Chondrocyte (in vitro differentiated cells): ENCODE measurements around the gene TMEM219. TPM values are rescaled to one million over a fixed set of nuclear protein-coding genes. Genes with fewer than 3 reads are reported as not detected.

Source experiments
- DNase-seq: peaks from one replicate; pipeline ENCODE4 v3.0.0; 2021; ENCODE audit warnings: mixed read lengths, low spot score
- H3K27ac Mint-ChIP-seq: one replicate; pipeline ENCODE4 v1.8.0; 2021; ENCODE audit warnings: mild to moderate bottlenecking, moderate library complexity, mixed read lengths; ENCODE audit not compliant: unreplicated experiment
- H3K27me3 Mint-ChIP-seq: 2 replicates; pipeline ENCODE4 v1.8.0; 2021; ENCODE audit warnings: low read depth, mixed read lengths
- H3K36me3 Mint-ChIP-seq: 2 replicates; pipeline ENCODE4 v1.8.0; 2021; ENCODE audit warnings: low read depth, mixed read lengths
- H3K4me1 Mint-ChIP-seq: 2 replicates; pipeline ENCODE4 v1.8.0; 2021; ENCODE audit warnings: low read depth, mild to moderate bottlenecking, mixed read lengths
- H3K4me3 Mint-ChIP-seq: one replicate; pipeline ENCODE4 v1.8.0; 2021; ENCODE audit warnings: mild to moderate bottlenecking, moderate library complexity, mixed read lengths; ENCODE audit not compliant: unreplicated experiment
- H3K9me3 Mint-ChIP-seq: 2 replicates; pipeline ENCODE4 v1.8.0; 2021; ENCODE audit warnings: low read depth, mixed read lengths
- CTCF ChIP-seq: fragments of 200-600 bp; sonication (generic); IDR thresholded peaks from 2 replicates; pipeline ENCODE4 v1.5.0; 2021; ENCODE audit warnings: antibody characterized with exemption, mild to moderate bottlenecking, moderate library complexity
- total RNA-seq: library from RNA; stranded (reverse); gene quantifications from 3 replicates; pipeline ENCODE4 v1.2.1, GENCODE V29; 2021

Gene TMEM219
- total RNA-seq, 1 donor from 2014 or later, result 122 TPM

- peaks cover 3% of the 10 kb centered on the region for H3K27me3 Mint-ChIP-seq
- H3K36me3 Mint-ChIP-seq, result no peaks in the 10 kb centered on the region
- peaks cover 5% of the 10 kb centered on the region for H3K4me1 Mint-ChIP-seq
- no peak overlapping the region for H3K4me3 Mint-ChIP-seq
- no peaks in the 10 kb centered on the region for H3K9me3 Mint-ChIP-seq
- DNase-seq, result no peak
- no peak overlapping the region for H3K27ac Mint-ChIP-seq
- TF ChIP-seq CTCF, result no peak
These were observed 56.9 kb downstream of the TMEM219 start for GRCh38 chr16:30018731-30019158.

Other genes with a start within 250 kb of the TMEM219 start
- gene C16orf54, start 216.1 kb upstream of the TMEM219 start, total RNA-seq, result not detected in 3 replicates
- gene ZG16, start 183.8 kb upstream of the TMEM219 start, total RNA-seq, result not detected in 3 replicates
- gene KIF22, start 171.3 kb upstream of the TMEM219 start, total RNA-seq, result 13.5 to 24.3 TPM (median 14.1 TPM) in 3 replicates
- gene MAZ, start 155.6 kb upstream of the TMEM219 start, total RNA-seq, result 318 to 359 TPM (median 358 TPM) in 3 replicates
- 5.2 to 9.1 TPM (median 6.1 TPM) in 3 replicates for gene PRRT2, start 149.9 kb upstream of the TMEM219 start, total RNA-seq
- 22.3 to 40.2 TPM (median 23.0 TPM) in 3 replicates for gene PAGR1, start 145.9 kb upstream of the TMEM219 start, total RNA-seq
- gene MVP, start 141.6 kb upstream of the TMEM219 start, total RNA-seq, result 101 to 132 TPM (median 106 TPM) in 3 replicates
- gene CDIPT, start 98.9 kb upstream of the TMEM219 start, total RNA-seq, result 73.5 to 79.7 TPM (median 78.3 TPM) in 3 replicates
- gene SEZ6L2, start 62.5 kb upstream of the TMEM219 start, total RNA-seq, result 10.9 to 17.0 TPM (median 16.3 TPM) in 3 replicates
- gene ASPHD1, start 61.6 kb upstream of the TMEM219 start, total RNA-seq, result 2.4 to 3.2 TPM (median 2.9 TPM) in 3 replicates
- 19.3 to 21.1 TPM (median 20.3 TPM) in 3 replicates for gene KCTD13, start 35.9 kb upstream of the TMEM219 start, total RNA-seq
- 50.0 to 56.6 TPM (median 50.1 TPM) in 3 replicates for gene TAOK2, start 11.8 kb downstream of the TMEM219 start, total RNA-seq
- gene HIRIP3, start 33.5 kb downstream of the TMEM219 start, total RNA-seq, result 8.4 to 14.0 TPM (median 9.9 TPM) in 3 replicates
- gene INO80E, start 34.2 kb downstream of the TMEM219 start, total RNA-seq, result 57.1 to 68.5 TPM (median 64.6 TPM) in 3 replicates
- 0.15 to 0.29 TPM in 2 of 3 replicates, not detected in the other for gene DOC2A, start 48.9 kb downstream of the TMEM219 start, total RNA-seq
- not detected in 3 replicates for gene C16orf92, start 61.1 kb downstream of the TMEM219 start, total RNA-seq
- 0.28 to 0.77 TPM (median 0.44 TPM) in 3 replicates for gene TLCD3B, start 69.2 kb downstream of the TMEM219 start, total RNA-seq
- gene ALDOA, start 103.7 kb downstream of the TMEM219 start, total RNA-seq, result 865 to 1,101 TPM (median 1,094 TPM) in 3 replicates
- gene PPP4C, start 113.9 kb downstream of the TMEM219 start, total RNA-seq, result 81.0 to 90.3 TPM (median 84.7 TPM) in 3 replicates
- gene TBX6, start 129.8 kb downstream of the TMEM219 start, total RNA-seq, result 0.34 to 0.59 TPM (median 0.55 TPM) in 3 replicates
- 23.3 to 31.9 TPM (median 28.1 TPM) in 3 replicates for gene YPEL3, start 134.1 kb downstream of the TMEM219 start, total RNA-seq
- gene GDPD3, start 151.5 kb downstream of the TMEM219 start, total RNA-seq, result 1.9 to 3.2 TPM (median 2.2 TPM) in 3 replicates
- gene MAPK3, start 161.1 kb downstream of the TMEM219 start, total RNA-seq, result 40.9 to 42.0 TPM (median 41.9 TPM) in 3 replicates
- 2.2 to 3.0 TPM (median 2.9 TPM) in 3 replicates for gene CORO1A, start 221.5 kb downstream of the TMEM219 start, total RNA-seq
- gene BOLA2B, start 231.6 kb downstream of the TMEM219 start, total RNA-seq, result 86.5 to 101 TPM (median 97.5 TPM) in 3 replicates
- 16.1 to 44.4 TPM (median 36.9 TPM) in 3 replicates for gene SLX1A, start 231.8 kb downstream of the TMEM219 start, total RNA-seq
- gene SULT1A3, start 237.2 kb downstream of the TMEM219 start, total RNA-seq, result 14.1 to 16.6 TPM (median 14.7 TPM) in 3 replicates